Panc1 (cell line): ENCODE results near the gene AKAP13. TPM values are rescaled to one million over a fixed set of nuclear protein-coding genes. Genes with fewer than 3 reads are reported as not detected.

ENCODE experiments used
- ATAC-seq: fragments of 200-7000 bp; cut with Tn5 transposase; 2 replicates; pipeline ENCODE4 v1.9.1; 2020; ENCODE audit warnings: mild to moderate bottlenecking, moderate library complexity
- BruUV-seq: library from RNA; stranded (reverse); fragments of 400-500 nt; replicated peaks from 2 replicates; lab custom pipeline; 2021; lab: Mats Ljungman, UMichigan
- CTCF ChIA-PET: fragments of 300-600 bp; sonication (Branson Sonifier 250); formaldehyde crosslinking; loops from one replicate; lab custom pipeline; 2022; ENCODE audit warnings: antibody characterized with exemption; lab: Charles Lee
- POLR2A ChIA-PET: fragments of 300-600 bp; sonication (Branson Sonifier 250); formaldehyde crosslinking; loops from one replicate; lab custom pipeline; 2022; ENCODE audit warnings: antibody characterized with exemption; lab: Charles Lee
- DNase-seq: peaks from one replicate; pipeline ENCODE4 v3.0.0-alpha.2; 2010; ENCODE audit warnings: low read depth, low spot score
- H3K27ac ChIP-seq: 2 replicates; pipeline ENCODE4 v1.5.1; 2011; ENCODE audit warnings: mild to moderate bottlenecking, low read length, inconsistent platforms
- H3K27me3 ChIP-seq: fragments of 200-500 bp; sonication (Bioruptor generic); 2 replicates; pipeline ENCODE4 v1.6.0; 2014; ENCODE audit warnings: low read length, inconsistent platforms; ENCODE audit not compliant: control insufficient read depth, insufficient read depth
- H3K36me3 ChIP-seq: fragments of 200-500 bp; sonication (Bioruptor generic); 2 replicates; pipeline ENCODE4 v1.5.1; 2014; ENCODE audit warnings: inconsistent platforms, mild to moderate bottlenecking, low read length, moderate library complexity; ENCODE audit not compliant: control insufficient read depth, insufficient read depth
- H3K4me1 ChIP-seq: 2 replicates; pipeline ENCODE4 v1.5.1; 2011; ENCODE audit warnings: inconsistent platforms, mild to moderate bottlenecking, low read length, moderate library complexity; ENCODE audit not compliant: control insufficient read depth, insufficient read depth
- H3K4me3 ChIP-seq, 2 experiments: 2 replicates each; pipeline ENCODE4 v1.5.1; 2011 to 2012; ENCODE audit warnings: low read depth in 2 of 2, low read length in 2 of 2, mild to moderate bottlenecking in 2 of 2, inconsistent platforms in 1 of 2, moderate library complexity in 1 of 2
- H3K9me3 ChIP-seq: fragments of 200-500 bp; sonication (Bioruptor generic); 2 replicates; pipeline ENCODE4 v1.5.1; 2014; ENCODE audit warnings: low read depth, mild to moderate bottlenecking, inconsistent platforms, low read length, moderate library complexity; ENCODE audit not compliant: control insufficient read depth, insufficient read depth
- CTCF ChIP-seq: fragments of 450-650 bp; IDR thresholded peaks from 2 replicates; pipeline ENCODE4 v1.5.1; 2017; ENCODE audit warnings: mild to moderate bottlenecking
- POLR2AphosphoS5 ChIP-seq: IDR thresholded peaks from 2 replicates; pipeline ENCODE4 v1.6.1; 2012; ENCODE audit warnings: mild to moderate bottlenecking, low read depth, low read length, moderate library complexity
- REST ChIP-seq, 2 experiments: IDR thresholded peaks; 2 replicates each; pipeline ENCODE4 v1.6.1; 2011 to 2012; ENCODE audit warnings: low read depth in 2 of 2, control low read depth in 1 of 2, low read length in 1 of 2, mild to moderate bottlenecking in 1 of 2, moderate library complexity in 1 of 2; ENCODE audit not compliant: insufficient read depth in 1 of 2
- SIN3A ChIP-seq: IDR thresholded peaks from 2 replicates; pipeline ENCODE4 v1.6.1; 2012; ENCODE audit warnings: low read depth, mild to moderate bottlenecking, low read length, moderate library complexity, borderline replicate concordance; ENCODE audit not compliant: insufficient read depth
- TCF7L2 ChIP-seq: IDR thresholded peaks from 2 replicates; pipeline ENCODE4 v1.6.1; 2011; ENCODE audit warnings: mild to moderate bottlenecking, low read depth, low read length, inconsistent platforms
- in situ Hi-C: cut with HindIII; loops from 2 replicates; pipeline ENCODE4 v1.10.0; 2016; ENCODE audit warnings: low sequenced_read_pairs, low pct_unique_long_range_greater_than_20kb
- intact Hi-C: fragments of 100-400 bp; cut with micrococcal nuclease; formaldehyde crosslinking; loops from one replicate; pipeline ENCODE4 v1.10.0; 2022; ENCODE audit not compliant: unreplicated experiment
- total RNA-seq: library from RNA; stranded (reverse); gene quantifications from one replicate; pipeline ENCODE4 v1.2.1, GENCODE V29; 2021; ENCODE audit not compliant: unreplicated experiment

The AKAP13 gene
- total RNA-seq, 1 experiment from 2014 or later: 94.2 TPM

DNA sequence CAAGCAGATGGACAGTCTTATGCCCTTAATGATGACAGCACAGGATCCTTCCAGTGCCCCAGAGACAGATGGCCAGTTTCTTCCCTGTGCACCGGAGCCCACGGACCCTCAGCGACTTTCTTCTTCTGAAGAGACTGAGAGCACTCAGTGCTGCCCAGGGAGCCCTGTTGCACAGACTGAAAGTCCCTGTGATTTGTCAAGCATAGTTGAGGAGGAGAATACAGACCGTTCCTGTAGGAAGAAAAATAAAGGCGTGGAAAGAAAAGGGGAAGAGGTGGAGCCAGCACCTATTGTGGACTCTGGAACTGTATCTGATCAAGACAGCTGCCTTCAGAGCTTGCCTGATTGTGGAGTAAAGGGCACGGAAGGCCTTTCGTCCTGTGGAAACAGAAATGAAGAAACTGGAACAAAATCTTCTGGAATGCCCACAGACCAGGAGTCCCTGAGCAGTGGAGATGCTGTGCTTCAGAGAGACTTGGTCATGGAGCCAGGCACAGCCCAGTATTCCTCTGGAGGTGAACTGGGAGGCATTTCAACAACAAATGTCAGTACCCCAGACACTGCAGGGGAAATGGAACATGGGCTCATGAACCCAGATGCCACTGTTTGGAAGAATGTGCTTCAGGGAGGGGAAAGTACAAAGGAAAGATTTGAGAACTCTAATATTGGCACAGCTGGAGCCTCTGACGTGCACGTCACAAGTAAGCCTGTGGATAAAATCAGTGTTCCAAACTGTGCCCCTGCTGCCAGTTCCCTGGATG, 198.7 kb downstream of the AKAP13 start:
- DNase-seq: no peak
- intact Hi-C loops: no loop called here
- no peak for ATAC-seq
- H3K27me3 ChIP-seq: no peaks in the 10 kb centered on the region
- BruUV-seq: no TSS peak
- H3K27ac ChIP-seq: no peak overlapping the region
- POLR2A ChIA-PET: no interaction called here
- H3K4me3 ChIP-seq: no peak overlapping the region
- peaks cover 11% of the 10 kb centered on the region for H3K36me3 ChIP-seq
- CTCF ChIA-PET: no interaction called here
- no peaks in the 10 kb centered on the region for H3K4me1 ChIP-seq
- H3K9me3 ChIP-seq: no peaks in the 10 kb centered on the region
- in situ Hi-C loops: no loop called here
- TF ChIP-seq POLR2AphosphoS5: no peak
- TF ChIP-seq SIN3A: no peak
- no peak for TF ChIP-seq REST (IDR thresholded peaks at IDR 0.05; ENCODE audit: insufficient read depth in 1 of 2, low read depth in 2 of 2, low read length in 1 of 2)
- no peak for TF ChIP-seq TCF7L2
- TF ChIP-seq CTCF: no peak

DNA sequence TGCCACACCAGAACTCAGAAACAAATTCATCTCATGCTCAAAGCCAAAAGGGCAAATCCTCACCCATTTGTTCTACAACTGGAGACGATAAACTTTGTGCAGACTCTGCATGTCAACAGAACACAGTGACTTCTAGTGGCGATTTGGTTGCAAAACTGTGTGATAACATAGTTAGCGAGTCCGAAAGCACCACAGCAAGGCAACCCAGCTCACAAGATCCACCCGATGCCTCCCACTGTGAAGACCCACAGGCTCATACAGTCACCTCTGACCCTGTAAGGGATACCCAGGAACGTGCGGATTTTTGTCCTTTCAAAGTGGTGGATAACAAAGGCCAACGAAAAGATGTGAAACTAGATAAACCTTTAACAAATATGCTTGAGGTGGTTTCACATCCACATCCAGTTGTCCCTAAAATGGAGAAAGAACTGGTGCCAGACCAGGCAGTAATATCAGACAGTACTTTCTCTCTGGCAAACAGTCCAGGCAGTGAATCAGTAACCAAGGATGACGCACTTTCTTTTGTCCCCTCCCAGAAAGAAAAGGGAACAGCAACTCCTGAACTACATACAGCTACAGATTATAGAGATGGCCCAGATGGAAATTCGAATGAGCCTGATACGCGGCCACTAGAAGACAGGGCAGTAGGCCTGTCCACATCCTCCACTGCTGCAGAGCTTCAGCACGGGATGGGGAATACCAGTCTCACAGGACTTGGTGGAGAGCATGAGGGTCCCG, 199.7 kb downstream of the AKAP13 start:
- intact Hi-C loops: no loop called here
- no peak overlapping the region for H3K4me3 ChIP-seq
- in situ Hi-C loops: no loop called here
- CTCF ChIA-PET: no interaction called here
- TF ChIP-seq SIN3A (no peak), CTCF (no peak), REST (IDR thresholded peaks at IDR 0.05; ENCODE audit: insufficient read depth in 1 of 2, low read depth in 2 of 2, low read length in 1 of 2) (no peak), POLR2AphosphoS5 (no peak), TCF7L2 (no peak)
- H3K27ac ChIP-seq: no peak overlapping the region
- BruUV-seq: TSS peak; percentile 57
- no peak for DNase-seq
- peaks cover 11% of the 10 kb centered on the region for H3K36me3 ChIP-seq
- POLR2A ChIA-PET: interaction anchor here (0.6 kb wide), 1 partner anchor 25 kb away, joined by 4 read pairs; no protein-coding TSS in a partner anchor
- H3K9me3 ChIP-seq: no peaks in the 10 kb centered on the region
- no peak for ATAC-seq
- no peaks in the 10 kb centered on the region for H3K27me3 ChIP-seq
- H3K4me1 ChIP-seq: no peaks in the 10 kb centered on the region
